Jurkat, Clone E6-1 (cell line): ENCODE results near the gene LGI4.
"Not testable (repeated sequence)": the region's sequence is repeated elsewhere in the genome, so short reads cannot be mapped to it uniquely, and the experiment has no call there.

Source experiments
- DNase-seq: peaks from one replicate; pipeline ENCODE4 v3.0.0-alpha.2; 2011; ENCODE audit warnings: low read depth, low spot score
- H3K4me3 ChIP-seq: 2 replicates; pipeline ENCODE4 v1.5.1; 2011; ENCODE audit warnings: mild to moderate bottlenecking, low read length, control low read depth, moderate library complexity

Gene LGI4

DNA sequence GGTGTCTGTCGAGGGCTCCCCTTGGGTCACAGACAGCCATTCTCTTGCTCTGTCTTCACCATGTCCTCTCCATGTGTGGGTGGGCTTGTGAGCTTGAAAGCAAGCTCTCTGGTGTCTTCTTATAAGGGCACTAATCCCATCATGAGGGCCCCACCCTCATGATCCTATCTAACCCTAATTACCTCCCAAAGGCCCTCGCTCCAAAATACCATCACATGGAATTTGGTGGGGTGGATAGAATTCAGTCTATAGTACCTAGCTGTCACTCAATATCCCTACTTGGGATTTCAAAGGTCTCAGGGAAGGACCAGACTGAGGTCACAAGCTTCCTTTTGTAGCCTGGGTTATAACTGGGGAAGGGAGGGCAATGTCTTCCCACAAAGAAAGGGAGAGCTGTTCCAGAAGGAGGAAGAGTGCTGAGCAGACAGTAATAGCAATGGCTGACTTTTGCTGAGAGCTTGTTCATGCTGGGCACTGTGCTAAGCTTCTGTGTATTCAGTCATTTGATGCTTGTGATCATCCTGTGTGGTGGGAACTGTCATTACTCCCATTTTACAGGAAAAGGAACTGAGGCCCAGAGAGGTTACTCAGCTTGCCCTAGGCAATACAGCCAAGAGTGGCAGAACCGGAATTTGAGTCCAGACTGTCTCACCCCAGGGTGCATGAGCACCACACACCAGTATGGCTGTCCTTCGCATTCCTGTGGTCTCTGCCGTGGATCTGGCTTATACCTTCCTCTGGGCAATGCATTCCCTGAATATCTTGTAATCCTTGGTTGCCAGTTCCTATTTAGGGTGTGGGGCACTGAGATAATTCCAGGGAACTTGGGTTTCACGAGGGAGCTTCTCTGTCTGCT lies 27.8 kb upstream of the LGI4 start:
- no peak for DNase-seq
- no peak overlapping the region for H3K4me3 ChIP-seq

DNA sequence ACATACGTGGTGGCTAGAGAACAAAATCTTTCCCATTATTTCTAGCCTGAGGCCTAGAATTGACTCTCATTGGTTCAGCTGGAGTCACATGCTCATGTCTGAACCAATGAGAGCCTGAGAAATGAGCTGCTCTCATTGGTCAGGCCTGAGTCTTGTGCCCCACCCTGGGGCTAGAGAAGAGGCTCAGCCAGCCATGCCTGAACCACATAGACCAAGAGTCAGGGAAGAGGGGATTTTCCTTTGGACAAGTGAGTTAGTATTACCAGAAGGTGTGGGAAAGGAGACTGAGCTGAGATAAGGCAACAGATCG lies 26.5 kb upstream of the LGI4 start:
- no peak for DNase-seq

GRCh38 chr19:35160629-35161433 lies 26.0 kb upstream of the LGI4 start:
- DNase-seq = no peak
- no peak overlapping the region for H3K4me3 ChIP-seq

More for the DNA sequence above, 26.5 kb upstream of the LGI4 start:
- H3K4me3 ChIP-seq = no peak overlapping the region

GRCh38 chr19:35159606-35160005 lies 24.7 kb upstream of the LGI4 start:
- DNase-seq = no peak
- H3K4me3 ChIP-seq = no peak overlapping the region

GRCh38 chr19:35157431-35157830 lies 22.6 kb upstream of the LGI4 start:
- no peak overlapping the region for H3K4me3 ChIP-seq
- DNase-seq = no peak

GRCh38 chr19:35156673-35157014 lies 21.8 kb upstream of the LGI4 start:
- no peak overlapping the region for H3K4me3 ChIP-seq
- no peak for DNase-seq

GRCh38 chr19:35155981-35156672 lies 21.3 kb upstream of the LGI4 start:
- no peak overlapping the region for H3K4me3 ChIP-seq
- DNase-seq = no peak

GRCh38 chr19:35155441-35155840 lies 20.6 kb upstream of the LGI4 start:
- H3K4me3 ChIP-seq = peak overlapping the region; percentile 81
- DNase-seq = no peak

- peak; percentile 40 for DNase-seq
- peak within 1 kb of the TSS; percentile 81 for H3K4me3 ChIP-seq
Observed at GRCh38 chr19:35154525-35155406, 19.9 kb upstream of the LGI4 start, which contains the start of gene FXYD5. FXYD5 (plus strand) TSS chr19:35154735; CDS start chr19:35155551, 816 bp downstream.

DNA sequence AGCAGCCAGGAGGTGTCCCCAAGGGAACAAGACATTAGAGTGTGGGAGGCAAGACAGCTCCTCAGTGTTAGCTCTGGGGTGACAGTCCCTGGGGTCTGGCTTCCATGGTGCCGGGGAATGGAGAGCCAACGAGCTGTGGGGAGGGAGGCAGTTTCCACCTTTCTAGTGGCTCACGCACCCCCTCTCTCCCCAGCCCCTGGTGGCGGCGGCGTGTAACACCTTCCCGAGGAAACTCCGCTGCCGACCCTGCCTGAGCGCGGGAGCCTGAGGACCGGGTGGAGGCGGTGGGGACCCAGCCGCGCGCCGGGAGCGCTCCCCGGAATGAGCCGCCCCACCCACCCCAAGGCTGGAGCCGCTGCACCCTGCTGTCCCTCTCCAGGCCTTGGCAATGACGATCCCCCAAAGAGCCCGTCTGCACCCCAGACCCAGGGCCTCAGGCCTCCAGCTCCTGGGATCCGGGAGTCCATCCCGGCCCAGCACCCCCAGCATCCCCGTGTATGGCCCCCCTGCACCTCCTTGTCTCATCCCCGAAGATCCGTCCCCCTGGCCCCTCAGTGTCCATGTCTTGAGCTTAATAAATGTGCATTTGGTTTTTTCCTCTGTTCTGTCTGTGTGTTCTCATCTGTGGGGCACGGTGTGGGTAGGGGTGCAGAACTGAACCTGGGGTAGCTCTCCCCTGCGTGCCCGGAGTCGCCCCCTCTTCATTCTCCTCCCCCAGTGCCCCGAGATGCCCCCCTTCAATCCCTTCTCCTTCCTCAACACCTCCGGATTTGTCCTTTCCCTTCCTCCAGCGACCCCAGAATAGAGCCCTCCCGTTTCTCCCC lies 19.1 kb upstream of the LGI4 start:
- H3K4me3 ChIP-seq = peak overlapping the region; percentile 81
- peak; percentile 52 for DNase-seq

- DNase-seq, H3K4me3 ChIP-seq: not testable (repeated sequence)
Observed at GRCh38 chr19:35153129-35153522, 18.3 kb upstream of the LGI4 start.

- H3K4me3 ChIP-seq = no peak overlapping the region
- no peak for DNase-seq
Observed at GRCh38 chr19:35151273-35152065, 16.6 kb upstream of the LGI4 start.

- H3K4me3 ChIP-seq = no peak overlapping the region
- DNase-seq = no peak
Observed at GRCh38 chr19:35150445-35150844, 15.6 kb upstream of the LGI4 start.

DNA sequence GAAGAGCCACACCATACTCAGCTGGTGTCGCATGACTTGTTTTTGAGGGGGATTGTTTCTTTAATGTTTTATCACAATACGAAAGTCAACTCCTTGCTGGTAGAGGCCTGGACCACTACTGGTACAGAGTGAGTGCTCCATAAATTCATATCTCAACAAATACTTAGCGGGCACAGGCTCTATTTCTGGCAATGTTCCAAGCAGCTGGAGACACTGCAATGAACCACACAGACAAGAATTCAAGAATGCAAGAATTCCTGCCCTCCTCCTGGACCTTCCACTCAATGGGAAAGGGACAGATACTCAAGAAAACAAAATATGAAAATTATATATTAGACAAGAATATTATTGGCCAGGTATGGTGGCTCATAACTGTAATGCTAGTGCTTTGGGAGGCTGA lies 14.6 kb upstream of the LGI4 start:
- H3K4me3 ChIP-seq = no peak overlapping the region
- no peak for DNase-seq

DNA sequence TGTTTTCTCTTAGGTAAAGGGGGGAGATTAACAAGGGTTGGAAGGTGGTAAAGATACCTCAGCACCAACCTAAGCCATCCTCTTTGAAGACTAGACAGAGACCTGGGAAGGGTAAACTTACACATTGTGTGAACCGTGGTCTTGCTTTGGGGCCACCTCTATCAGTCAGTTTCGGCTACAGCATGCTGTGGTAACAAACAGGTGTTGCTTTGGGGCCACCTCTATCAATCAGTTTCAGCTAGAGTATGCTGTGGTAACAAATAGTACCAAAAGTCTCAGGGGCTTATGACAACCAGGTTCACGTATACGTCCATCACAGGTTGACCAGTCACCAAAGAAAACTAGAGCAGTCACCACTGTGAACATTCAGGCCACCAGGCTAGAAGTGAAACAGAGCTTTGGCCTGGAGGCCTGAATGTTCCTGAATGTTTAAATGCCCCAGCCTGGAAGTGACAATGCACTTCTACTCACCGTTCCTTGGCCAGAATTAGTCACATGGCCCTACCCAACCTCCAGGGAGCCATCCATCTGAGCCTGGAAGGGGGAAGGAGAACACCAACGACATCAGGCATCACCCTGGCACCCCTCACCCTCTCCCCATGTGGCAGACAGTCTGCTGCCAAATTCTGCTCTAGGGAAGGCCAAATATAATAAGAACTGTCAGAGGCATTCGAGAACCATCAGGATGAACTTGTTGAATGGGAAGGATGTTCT lies 12.0 kb upstream of the LGI4 start:
- no peak for DNase-seq
- H3K4me3 ChIP-seq = no peak overlapping the region

- DNase-seq = peak; percentile 47
- H3K4me3 ChIP-seq = no peak overlapping the region
Observed at GRCh38 chr19:35144600-35145436, 10.0 kb upstream of the LGI4 start.
